HG03064 (cell line): ENCODE results near the gene HAND1.

ENCODE experiments used
- ATAC-seq: cut with Tn5 transposase; IDR thresholded peaks from one replicate; pipeline ENCODE4 v1.9.1; 2021; ENCODE audit warnings: low read depth; ENCODE audit not compliant: unreplicated experiment

The HAND1 gene

DNA sequence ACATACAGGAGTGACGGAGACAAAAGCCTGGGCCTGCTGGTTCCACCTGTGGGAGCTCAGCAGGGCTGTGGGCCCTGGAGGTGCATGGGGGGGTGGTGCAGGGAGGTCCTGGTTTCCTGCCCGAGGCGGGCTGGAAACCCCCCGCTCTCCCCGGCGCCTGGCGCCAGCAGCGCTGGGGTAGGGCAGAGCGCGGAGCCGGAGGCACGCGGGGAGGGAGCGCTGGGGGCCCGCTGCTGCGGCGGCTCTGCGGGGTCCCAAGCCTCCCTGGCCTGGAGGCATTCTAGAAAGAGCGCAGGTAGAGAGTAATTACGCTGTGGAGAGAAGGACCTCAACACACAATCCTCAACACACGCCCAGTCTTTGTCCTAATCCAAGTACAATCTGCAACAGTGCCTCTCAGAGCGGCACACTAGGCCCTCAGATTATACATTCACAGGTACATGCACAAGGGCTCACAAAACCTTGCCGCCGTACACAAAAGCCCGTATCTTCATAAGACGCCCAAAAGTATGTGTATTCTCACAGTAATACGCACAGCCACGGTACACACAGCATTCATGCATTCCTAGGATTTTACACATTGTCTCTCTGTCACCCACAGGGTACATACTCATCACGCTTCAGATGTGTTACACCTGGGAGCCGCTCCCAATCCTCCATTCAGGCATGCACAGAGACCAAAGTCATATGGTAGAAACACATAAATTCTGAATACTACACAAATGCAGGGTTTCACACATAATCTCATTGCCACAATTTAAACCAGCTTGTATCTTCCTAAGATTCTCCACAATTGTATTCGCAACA lies 2.1 kb upstream of the HAND1 start:
- no peak for ATAC-seq

DNA sequence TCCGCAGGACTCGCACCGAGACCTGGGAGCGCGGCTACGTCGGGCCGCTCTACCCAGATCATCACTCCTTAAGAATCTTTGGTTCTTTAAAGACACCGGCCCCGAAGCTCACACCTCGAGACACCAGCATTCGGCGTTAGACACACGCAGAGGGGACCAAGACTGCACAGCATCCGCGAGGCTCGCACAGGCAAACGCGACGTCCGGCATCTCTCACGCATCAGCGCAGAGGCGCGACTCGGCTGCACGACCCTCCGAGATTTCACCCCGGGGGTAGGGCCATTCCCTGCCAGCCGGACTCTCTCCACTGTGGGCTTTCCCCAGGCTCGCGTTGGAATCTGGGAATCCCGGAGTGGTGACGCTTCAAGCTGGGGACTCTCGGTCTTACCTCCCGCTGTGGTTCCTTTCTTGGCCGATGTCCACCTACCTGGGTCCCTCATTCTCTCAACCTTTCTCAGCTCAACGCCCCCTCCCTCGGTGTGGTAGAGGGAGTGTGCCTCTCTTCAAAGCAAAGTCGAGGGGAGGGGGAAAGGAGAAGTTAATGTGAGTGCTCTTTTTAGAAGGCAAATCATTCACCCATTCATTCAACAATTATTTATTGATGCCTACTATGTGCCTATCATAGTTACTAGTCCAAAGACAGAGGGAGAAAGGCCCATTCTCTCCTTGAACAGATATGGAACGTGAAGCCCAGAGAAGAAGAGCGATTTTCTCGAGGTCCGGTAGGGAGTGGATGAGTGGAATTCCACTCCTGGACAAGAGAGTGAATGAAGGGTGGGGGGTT lies 1.3 kb upstream of the HAND1 start:
- no peak for ATAC-seq

DNA sequence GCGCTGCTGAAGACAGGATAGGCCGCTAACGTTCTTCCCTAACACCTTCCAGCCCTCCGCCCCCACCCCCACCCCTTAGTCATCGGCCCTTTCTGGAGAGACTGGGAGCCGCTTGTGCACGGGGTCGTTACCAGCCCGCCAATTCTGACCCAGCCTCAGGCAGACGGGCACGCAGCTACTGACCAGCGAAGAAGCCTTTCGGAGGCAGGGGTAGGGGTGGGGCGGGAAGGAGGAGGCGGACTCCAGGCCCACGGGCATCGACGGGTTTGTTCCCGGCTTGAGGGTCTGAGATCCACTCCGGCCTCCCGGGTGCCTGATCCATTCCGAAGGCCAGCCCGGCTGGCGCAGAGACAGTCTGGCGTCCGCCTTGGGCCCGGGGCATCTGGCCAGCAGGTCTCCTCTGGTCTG lies 729 bp upstream of the HAND1 start:
- ATAC-seq = no peak

DNA sequence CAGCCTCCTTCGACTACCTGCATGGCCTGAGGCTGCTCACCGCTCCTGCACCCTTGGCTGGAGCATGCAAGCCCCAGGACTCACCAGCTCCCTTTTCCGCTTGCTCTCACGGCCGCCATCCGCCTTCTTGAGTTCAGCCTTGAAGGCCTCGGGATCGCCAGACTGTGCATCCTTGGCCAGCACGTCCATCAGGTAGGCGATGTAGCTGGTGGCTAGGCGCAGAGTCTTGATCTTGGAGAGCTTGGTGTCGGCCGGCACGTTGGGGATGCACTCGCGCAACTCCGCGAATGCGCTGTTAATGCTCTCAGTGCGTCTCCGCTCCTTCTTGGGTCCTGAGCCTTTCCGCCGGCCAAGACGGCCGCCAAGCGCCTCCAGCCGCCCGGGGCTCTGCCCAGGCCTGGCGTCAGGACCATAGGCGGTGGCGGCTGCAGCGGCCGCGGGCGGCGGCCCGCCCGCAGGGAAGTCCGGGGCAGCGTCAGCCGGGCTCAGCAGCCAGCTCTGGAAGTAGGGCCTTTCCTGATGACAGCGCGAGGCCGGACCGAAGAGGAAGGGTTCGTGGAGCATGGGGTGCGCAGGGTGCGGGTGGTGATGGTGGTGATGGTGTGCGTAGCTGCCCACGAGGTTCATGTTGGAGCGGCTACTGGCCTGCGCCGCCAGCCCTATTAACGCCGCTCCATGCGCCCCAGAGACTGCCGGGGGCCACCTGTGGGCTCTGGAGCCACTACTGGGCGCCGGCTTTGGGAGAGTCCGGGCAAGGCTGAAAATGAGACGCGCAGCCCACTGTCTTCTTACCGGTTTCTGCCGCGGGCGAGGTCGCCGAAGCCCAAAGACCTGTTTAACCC lies 424 bp downstream of the HAND1 start:
- no peak for ATAC-seq

DNA sequence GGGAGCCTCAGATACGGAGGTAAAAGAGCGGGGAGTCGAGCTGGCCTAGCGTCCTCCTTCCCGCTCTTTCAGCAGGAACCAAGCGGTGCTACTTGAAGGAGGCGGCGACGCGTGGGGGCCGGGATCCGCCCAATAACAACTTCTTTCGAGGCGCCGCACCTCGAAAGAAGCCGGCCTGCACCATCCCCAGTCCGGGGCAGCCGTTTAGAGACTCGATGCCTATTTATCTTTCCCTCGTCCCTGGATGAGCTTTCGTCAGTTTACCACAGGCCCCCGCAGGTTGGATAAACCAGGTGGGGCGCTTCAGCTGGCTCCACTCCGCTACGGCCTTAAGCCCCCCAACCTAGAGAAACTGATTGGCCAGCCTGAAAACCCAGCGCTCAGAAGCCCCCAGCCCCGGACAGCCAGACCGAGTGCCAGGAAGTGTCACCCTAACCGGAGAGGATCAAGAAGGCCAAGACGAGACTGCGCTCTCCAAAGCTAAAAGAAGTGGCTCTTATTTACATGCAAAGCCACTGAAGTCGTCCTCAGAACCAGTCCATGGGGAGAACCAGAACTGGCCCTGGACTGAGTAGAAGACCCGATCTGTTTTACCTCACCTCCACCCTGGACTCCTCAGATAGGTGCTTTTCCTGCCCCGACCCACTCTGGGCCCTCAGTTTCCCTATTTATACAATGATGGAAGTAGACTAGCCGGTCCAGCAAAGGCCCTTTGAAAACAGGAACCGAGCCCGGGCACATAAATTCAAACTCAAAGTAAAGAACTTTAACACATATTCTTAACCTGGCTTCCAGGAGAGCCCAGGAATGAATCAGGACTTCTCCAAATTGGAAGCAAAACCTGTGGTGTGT lies 1.4 kb downstream of the HAND1 start:
- no peak for ATAC-seq

DNA sequence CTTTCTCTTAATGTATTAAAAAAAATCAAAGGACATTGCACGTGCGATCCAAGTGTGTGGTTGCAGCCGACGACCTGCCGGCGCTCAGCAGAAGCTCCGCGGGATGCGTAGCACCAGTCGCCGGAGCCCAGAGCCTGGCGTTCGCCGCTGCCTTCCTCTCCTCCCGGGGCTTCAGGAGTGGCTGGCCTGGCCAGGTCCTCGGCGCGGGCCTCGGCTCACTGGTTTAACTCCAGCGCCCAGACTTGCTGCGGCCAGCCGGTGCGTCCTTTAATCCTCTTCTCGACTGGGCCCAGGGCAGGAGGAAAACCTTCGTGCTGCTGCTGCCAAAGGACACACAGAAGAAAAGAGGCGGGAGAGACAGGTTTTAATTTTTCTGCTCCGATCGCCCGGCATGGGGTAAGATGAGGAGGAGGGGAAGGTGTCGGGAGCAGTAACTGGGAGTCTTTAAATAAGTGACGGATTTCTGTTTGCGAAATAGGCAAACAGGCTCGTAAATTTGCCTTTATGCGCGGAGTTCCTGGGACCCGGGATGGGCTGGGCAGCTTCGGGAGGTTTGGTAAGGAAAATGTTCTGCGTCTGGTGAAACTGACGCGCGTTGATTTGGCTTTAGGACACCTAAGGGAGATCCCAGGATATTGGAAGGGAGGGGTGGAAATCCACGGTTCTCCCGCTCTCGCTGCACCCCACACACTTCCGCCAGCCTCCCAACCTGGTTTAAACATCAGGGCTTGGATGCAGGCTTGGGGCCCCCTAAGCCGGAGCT lies 2.3 kb downstream of the HAND1 start:
- ATAC-seq = no peak

DNA sequence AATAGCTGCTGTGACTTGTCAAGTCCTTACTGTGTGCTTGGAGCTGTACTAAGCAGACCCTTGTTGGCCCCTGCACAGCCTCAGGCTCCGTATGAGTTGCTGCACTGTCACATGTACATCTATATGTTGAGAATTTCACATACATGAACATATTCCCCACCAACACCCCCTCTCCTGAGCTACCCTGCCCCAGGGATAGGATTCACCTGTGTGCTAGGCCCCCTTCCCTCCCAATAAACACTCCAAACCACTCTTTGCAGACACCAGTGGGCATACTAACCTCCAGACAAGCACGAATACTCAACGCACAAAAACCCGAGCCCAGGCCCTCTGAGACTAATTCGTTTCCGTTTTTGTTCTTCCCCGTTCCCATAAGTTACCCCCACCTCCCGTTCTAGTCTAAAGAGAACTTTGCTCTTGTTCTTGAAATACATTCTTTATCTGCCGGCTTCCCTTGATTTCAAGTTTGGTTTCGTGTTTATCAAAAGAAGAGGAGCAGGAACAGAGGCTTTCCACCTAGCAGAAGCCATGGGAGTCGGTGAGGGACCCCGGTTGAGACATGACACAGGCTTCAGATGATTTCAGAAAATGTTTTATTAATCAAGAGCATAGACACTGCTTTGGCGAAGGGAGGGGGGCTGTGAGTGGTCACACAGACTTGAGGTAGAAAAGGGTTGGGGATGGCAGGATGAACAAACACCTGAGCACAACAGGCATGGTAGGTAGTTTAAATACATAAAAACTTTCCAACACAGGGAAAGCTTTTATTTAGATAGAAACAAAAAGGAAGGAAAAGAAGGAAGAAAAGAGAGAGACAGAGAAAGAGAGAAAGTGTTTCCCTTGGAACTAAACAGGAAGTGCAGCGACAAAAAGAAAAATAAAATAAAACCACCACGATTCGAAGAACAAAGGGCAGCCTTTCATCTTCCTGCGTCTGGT lies 3.4 kb downstream of the HAND1 start:
- ATAC-seq = no peak

DNA sequence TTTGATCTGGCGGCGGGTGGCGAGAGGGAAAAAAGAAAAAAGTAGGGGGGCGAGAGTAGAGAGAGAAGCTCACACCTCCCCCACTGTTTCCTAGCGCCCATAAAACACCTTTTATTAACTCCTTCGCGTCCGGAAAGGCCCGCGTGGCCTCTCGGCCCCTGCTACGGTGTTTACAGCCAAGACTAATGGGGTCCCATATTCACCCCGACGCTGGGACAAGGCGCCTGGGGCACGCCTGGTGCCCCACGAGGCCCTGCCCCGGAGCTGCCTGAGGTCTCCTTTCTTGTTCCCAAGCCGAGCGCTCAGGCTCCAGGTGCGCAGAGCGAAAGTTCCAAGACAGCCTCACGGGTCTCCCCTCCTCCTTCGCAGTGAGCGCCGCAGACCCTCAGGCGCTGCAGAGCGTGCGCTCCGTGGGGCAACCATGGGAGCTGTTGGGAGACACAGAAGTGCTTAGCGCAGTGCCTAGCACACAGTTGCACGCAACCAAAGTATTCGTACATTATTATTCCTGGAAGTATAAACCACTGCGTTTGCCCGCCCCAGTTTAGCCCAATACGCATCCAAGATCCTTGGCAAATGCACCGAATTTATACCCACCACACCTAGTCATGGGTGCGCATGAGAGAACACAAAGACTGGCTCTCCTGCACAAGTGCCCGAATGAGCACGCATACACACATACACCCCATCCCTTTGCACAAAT lies 4.3 kb downstream of the HAND1 start:
- ATAC-seq = no peak

DNA sequence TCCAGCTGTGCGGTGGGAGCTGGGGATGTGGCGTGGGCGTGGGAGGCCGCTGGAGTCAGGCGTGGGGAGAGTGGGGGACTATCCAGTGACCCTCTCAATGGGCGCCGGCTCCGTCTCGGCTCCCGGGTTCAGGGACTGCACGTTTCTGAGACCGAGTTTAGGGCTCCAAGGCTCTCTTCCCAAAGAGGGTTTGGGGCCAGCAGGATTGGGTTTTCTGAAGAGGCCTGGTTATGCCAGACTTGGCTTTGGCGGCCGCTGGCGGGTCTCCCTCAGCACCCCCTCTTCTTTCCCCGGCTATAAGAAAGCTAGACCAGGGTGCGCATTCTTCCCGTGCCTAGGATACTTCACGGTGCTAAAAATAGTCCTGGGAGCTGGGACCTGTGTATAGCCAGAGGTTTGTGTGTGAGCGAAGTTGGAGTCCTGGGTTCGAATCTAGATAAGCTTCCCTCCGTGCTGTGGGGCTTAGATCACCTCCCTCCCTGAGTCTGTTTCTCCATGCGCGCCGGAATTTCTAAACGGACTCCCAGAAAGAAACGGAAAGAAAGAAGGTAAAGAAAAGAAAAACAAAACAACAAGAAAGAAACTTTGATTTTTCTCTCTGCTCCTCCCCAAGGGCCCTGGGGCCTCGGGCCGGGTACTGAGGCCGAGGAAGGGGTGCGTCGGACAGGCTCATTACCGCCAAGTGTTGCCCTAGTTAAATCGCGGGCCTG lies 5.0 kb downstream of the HAND1 start:
- no peak for ATAC-seq

DNA sequence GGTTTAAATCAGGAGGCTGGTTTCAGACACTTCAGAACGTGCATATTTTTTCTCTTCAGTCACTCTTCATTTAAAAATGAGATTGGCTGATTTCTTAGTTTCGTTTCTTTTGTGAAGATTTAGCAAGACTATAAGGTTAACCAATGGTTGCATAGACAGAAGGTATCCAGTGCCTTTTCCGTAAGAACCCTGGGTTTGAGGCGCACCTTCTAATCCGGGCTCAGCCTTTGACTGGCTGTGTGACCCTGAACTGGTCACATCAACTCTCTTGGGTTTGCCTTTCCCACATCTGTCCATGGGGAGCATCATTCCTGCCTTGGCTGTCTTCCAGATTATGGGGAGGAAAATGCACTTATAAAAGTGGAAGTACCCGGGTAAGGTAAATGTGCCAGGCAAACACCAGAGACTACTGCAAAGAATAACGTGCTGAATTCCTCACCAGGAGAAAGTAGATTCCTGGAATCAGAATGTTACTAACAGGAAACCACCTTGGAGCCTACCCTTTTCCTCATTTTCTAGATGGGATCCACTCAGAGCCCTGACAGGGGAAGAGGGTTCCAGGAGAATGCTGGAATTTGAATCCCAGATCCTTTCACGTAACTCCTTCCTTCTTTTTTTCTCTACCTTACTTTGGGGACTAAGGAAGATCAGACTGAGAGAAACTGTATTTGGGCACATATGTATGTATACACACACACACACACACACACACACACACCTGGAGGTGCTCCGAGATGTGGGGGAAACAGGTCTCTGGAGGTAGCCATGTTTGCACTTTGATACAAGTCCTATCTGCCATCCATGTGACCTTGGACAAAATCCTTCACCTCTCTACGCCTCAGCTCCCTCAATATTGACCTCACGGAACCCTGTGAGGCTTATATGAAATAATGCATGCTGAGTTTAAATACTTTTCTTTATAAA lies 6.8 kb downstream of the HAND1 start:
- ATAC-seq = no peak

DNA sequence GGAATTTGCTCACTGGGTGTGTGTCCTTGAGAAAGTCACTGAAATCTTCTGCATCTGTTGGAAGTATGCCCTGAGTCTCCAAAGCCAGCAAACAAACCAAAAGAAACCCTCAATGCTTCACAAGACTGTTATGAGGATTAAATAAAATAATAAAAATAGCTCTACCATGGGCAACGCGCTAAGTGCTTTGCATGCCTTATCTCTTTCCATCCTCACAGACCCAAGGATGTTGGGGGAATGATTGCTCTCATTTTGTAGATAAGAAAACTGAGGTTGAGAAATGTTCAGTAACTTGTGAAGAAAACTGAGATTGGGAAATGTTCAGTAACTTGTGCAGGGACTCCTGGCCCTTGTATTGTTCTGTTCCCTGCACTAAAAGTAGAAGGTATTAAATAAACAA lies 7.9 kb downstream of the HAND1 start:
- ATAC-seq = no peak

DNA sequence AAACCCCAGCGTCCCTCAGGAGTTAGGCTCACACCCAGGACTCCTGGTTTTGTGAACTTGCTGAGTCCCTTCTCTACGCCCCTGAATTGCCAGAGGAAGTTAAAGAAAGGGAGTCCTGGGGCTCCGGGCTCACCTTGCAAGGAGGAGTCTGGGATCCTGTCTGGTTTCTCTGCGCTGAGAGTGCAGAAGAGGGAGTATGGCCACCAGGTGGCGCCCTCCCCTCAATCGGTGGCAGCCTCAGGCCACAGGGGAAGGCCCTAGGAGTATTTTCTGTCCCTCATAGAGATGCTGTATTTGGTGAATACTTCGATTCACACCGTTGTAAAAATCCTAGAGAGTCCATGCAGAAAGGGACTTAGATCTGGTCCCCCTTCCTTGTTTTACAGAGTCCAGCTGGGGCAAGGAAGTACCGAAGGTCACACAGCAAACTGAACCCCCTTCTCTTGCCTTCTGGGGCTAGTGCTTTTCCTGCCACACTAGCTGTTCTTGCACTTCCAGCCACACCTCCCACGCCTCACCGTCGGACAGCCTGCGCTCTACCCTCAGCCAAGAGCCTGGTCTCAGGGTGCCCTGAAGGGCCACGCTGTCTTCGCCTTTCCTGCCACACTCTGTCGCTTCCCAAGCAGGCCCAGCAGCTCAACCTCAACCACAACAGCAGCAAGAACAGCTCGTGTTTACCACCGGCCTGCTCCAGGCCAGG lies 10.2 kb downstream of the HAND1 start:
- ATAC-seq = peak; percentile 93

DNA sequence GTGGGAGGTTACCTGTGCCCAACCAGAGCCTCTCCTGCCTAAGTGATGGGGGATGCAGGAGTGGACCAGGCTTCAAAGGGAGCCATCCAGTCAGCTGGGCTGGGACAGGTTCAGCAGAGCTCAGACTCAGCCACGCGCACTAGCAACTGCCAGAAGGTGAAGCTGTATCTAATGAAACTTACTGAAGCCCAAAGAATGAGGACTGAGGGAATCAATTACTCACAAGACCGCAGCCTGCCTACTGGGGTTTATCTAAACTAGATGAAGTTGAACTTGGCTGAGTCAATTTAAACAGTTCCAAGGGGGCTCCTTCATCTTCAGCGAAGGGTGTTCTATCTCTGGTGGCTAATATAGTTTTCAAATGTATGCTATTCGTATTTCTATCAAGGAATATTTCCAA lies 11.4 kb downstream of the HAND1 start:
- no peak for ATAC-seq

DNA sequence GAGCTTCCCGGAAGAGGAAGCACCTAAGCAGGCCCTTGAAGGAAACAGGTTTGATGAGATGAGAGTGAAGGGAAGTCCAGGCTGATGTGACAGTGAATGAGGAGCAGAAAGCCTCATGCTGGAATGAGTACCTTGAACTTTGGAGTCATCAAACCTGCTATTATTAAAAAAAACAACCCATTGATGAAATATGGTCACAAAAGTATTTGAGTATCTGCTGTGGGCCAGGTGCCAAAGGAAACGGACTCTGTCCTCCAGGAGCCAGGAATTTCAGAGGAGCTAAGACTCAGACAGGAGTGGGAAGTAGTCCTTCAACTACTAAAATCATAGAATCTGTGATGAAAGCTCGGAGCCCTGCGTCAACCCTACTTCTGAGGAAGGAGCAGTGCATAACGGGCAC lies 11.9 kb downstream of the HAND1 start:
- ATAC-seq = no peak

DNA sequence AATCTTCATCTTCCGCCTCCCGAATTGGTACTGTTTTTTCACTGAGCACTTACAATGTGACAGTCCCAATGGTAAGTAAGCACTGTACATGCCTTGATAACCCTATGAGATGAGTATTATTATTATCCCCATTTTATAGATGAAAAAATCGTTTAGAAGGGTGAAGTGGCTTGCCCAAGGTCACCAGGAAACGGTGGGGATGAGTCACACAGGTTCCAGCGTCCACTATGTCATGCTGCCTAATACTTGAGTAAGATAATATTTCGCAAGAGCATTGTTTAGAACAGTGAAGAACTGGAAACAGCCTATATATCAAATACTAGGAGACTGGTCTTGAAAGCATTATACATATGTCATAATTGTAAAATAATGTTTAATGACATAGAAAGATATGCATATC lies 12.9 kb downstream of the HAND1 start:
- ATAC-seq = no peak

DNA sequence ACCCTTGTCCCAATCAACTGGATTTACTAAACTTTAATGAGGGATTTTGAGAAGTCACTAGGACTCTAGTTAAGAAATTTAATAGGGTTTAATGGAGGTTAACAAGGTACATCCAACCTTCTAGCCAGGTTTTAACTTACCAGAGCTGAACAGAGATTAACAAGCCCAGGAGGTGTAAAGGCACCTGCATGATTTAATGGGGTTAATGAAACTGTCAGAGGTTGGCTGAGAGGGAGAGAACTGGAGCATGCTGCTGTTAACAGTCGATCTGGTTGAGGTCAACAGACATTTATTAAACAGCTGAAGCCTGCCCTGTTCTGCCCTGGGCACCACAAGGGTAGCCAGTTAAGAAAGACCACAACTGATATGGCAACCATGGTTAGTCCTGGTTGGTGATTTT lies 13.6 kb downstream of the HAND1 start:
- ATAC-seq = no peak
